Measurements from ENCODE around the gene MT1F. TPM values are rescaled to one million over a fixed set of nuclear protein-coding genes. Genes with fewer than 3 reads are reported as not detected.

The MT1F gene
- total and polyA plus RNA-seq, 9 of the 15 experiments (the other 6 are each of a cell fraction or from before 2014, with no cell fraction given): 0.18 to 0.68 (median 0.29) TPM; not detected in 5

- no peak overlapping the region for H2AFZ ChIP-seq (ENCODE audit: low read depth, low read length)
- no TSS peak for BruUV-seq (replicated peaks)
- H3K9me1 ChIP-seq (ENCODE audit: control insufficient read depth, insufficient read depth, low read length): no peaks in the 10 kb centered on the region
- no peaks in the 10 kb centered on the region for H3K9me3 ChIP-seq (replicated peaks; ENCODE audit: control insufficient read depth, insufficient read depth, low read depth, low read length)
- WGBS (ENCODE audit: insufficient coverage, low coverage, missing lambda C conversion rate): 0% methylated on average over 1 of the region's 1 CpG
- no peaks in the 10 kb centered on the region for H3K36me3 ChIP-seq (ENCODE audit: control insufficient read depth, insufficient read depth, low read length)
- H3K4me2 ChIP-seq (ENCODE audit: insufficient read depth, low read length): no peak overlapping the region
- peaks cover 34 to 72% of the 10 kb centered on the region in 2 experiments for H3K27me3 ChIP-seq (ENCODE audit: control insufficient read depth in 2 of 2, insufficient read depth in 2 of 2, low read length in 2 of 2)
- H4K20me1 ChIP-seq (replicated peaks; ENCODE audit: control insufficient read depth, insufficient read depth, low read length): 0 out of 2 replicates have a peak, but pooled peaks cover 4% of the 10 kb centered on the region
- in situ Hi-C loops (cut with MboI) (no loop called here), intact Hi-C loops (cut with micrococcal nuclease) (no loop called here)
- no peak for DNase-seq (ENCODE audit: extremely low read depth in 1 of 4, low spot score in 3 of 4)
- no peak for FAIRE-seq
- no peak overlapping the region for H3K27ac ChIP-seq (ENCODE audit: extremely low read depth, low read depth, low read length)
- no peak for TF ChIP-seq ZEB2 (IDR thresholded peaks at IDR 0.05)
- TF ChIP-seq FOXP1 (CRISPR knock-in tag; IDR thresholded peaks at IDR 0.05): no peak
- TF ChIP-seq GABPB2 (CRISPR knock-in tag; conservative IDR thresholded peaks at IDR 0.05): no peak
- no peak for TF ChIP-seq NR2C1 (IDR thresholded peaks at IDR 0.05)
- no peak for TF ChIP-seq NR2C1 (tag; IDR thresholded peaks at IDR 0.05)
- TF ChIP-seq PTBP1 (IDR thresholded peaks at IDR 0.05; ENCODE audit: low read depth, low read length): no peak
- CTCF ChIA-PET (ENCODE audit: low intra/inter-chr PET ratio): no interaction called here
- H3K4me3 ChIP-seq: no peak overlapping the region
- no peaks in the 10 kb centered on the region for H3K79me2 ChIP-seq (ENCODE audit: control insufficient read depth, insufficient read depth, low read length)
- POLR2A ChIA-PET: no interaction called here
- H3K9ac ChIP-seq (ENCODE audit: insufficient read depth in 1 of 2, low read depth in 2 of 2, low read length in 2 of 2): no peak overlapping the region
- ATAC-seq: no peak
- H3K4me1 ChIP-seq (replicated peaks in 1 of 2; ENCODE audit: control insufficient read depth in 2 of 2, insufficient read depth in 2 of 2, low read length in 2 of 2): peaks cover 3 to 23% of the 10 kb centered on the region in 2 experiments; a peak in 3 of 5 replicates
Measured at GRCh38 chr16:56639045-56639444, 18.7 kb upstream of the MT1F start.

- WGBS (ENCODE audit: insufficient coverage, low coverage, missing lambda C conversion rate): 0% methylated on average over 1 of the region's 1 CpG
- ChIA-PET POLR2A (interaction anchor here (0.6 to 1.1 kb wide), 2 partner anchors 10 to 1423 kb away, joined by 3 to 4 read pairs; no protein-coding TSS in a partner anchor), CTCF (ENCODE audit: low intra/inter-chr PET ratio) (no interaction called here)
- Histone ChIP-seq H3K27me3 (ENCODE audit: control insufficient read depth in 2 of 2, insufficient read depth in 2 of 2, low read length in 2 of 2) (peaks cover 28 to 70% of the 10 kb centered on the region in 2 experiments), H3K4me2 (ENCODE audit: insufficient read depth, low read length) (no peak overlapping the region), H3K4me1 (replicated peaks in 1 of 2; ENCODE audit: control insufficient read depth in 2 of 2, insufficient read depth in 2 of 2, low read length in 2 of 2) (peaks cover 3 to 22% of the 10 kb centered on the region in 2 experiments; a peak in 3 of 5 replicates), H3K9ac (ENCODE audit: insufficient read depth in 1 of 2, low read depth in 2 of 2, low read length in 2 of 2) (no peak overlapping the region), H3K36me3 (ENCODE audit: control insufficient read depth, insufficient read depth, low read length) (no peaks in the 10 kb centered on the region), H3K9me3 (replicated peaks; ENCODE audit: control insufficient read depth, insufficient read depth, low read depth, low read length) (no peaks in the 10 kb centered on the region), H3K27ac (ENCODE audit: extremely low read depth, low read depth, low read length) (no peak overlapping the region), H3K9me1 (ENCODE audit: control insufficient read depth, insufficient read depth, low read length) (no peaks in the 10 kb centered on the region), H2AFZ (ENCODE audit: low read depth, low read length) (no peak overlapping the region), H3K4me3 (no peak overlapping the region), H4K20me1 (replicated peaks; ENCODE audit: control insufficient read depth, insufficient read depth, low read length) (0 out of 2 replicates have a peak, but pooled peaks cover 4% of the 10 kb centered on the region), H3K79me2 (ENCODE audit: control insufficient read depth, insufficient read depth, low read length) (no peaks in the 10 kb centered on the region)
- BruUV-seq (replicated peaks): no TSS peak
- no peak for FAIRE-seq
- no peak for DNase-seq (ENCODE audit: extremely low read depth in 1 of 4, low spot score in 3 of 4)
- TF ChIP-seq SNIP1 (IDR thresholded peaks at IDR 0.05; ENCODE audit: low read depth) (no peak), CTCF (IDR thresholded peaks at IDR 0.05 in 2 of 3, conservative IDR thresholded peaks at IDR 0.05 in 1 of 3; ENCODE audit: insufficient read depth in 2 of 3, low read depth in 1 of 3, low read length in 3 of 3) (no peak), HNRNPUL1 (IDR thresholded peaks at IDR 0.05; ENCODE audit: low read length) (no peak), NFRKB (IDR thresholded peaks at IDR 0.05; ENCODE audit: low read depth) (no peak), COPS2 (conservative IDR thresholded peaks at IDR 0.05) (no peak), EP300 (IDR thresholded peaks at IDR 0.05; ENCODE audit: low read length) (no peak), SIX5 (IDR thresholded peaks at IDR 0.05; ENCODE audit: borderline replicate concordance in 1 of 2, insufficient read depth in 1 of 2, low read depth in 1 of 2, low read length in 2 of 2) (no peak), FOXJ2 (tag; IDR thresholded peaks at IDR 0.05) (no peak)
- TF ChIP-seq, protein P1, sequence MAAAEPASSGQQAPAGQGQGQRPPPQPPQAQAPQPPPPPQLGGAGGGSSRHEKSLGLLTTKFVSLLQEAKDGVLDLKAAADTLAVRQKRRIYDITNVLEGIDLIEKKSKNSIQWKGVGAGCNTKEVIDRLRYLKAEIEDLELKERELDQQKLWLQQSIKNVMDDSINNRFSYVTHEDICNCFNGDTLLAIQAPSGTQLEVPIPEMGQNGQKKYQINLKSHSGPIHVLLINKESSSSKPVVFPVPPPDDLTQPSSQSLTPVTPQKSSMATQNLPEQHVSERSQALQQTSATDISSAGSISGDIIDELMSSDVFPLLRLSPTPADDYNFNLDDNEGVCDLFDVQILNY (CRISPR knock-in tag; IDR thresholded peaks at IDR 0.05): no peak
- ATAC-seq: no peak
- in situ Hi-C loops (cut with MboI): no loop called here
- intact Hi-C loops (cut with micrococcal nuclease): no loop called here
Measured at GRCh38 chr16:56640076-56640475, 17.7 kb upstream of the MT1F start.
